ENCODE data around the gene MAPK9.

Gene MAPK9

DNA sequence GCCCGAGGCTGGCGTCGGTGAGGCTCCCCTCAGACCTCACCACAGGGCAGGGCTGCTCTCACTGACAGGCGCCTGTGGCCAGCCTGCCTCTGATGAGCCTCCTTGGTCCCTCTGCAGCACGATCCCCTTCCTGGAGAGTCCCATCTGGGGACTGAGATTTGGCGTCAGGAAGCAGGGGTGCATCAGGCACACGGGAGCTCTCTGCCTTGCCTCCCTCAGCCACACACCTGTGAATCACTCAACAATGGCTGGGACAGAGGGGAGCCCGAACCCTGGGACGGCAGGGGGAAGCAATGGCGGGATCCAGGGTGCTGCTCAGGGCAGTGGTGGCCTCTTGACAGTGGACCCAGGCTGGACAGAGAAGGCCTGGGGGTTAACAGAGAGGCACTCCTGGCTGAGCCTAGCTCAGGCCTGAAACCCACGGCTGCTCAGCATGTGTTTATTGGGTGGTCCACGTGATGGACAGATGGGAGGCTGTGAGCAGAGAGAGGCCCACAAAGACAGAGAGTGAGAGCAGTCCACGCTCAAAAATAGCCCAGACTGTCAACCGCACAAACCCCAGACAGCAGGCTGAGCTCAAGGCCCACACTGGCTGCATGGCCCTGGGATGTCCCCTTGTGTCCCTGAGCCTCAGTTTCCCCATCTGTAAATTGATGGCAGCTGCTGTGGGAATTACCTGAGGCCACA, 94.7 kb downstream of the MAPK9 start:
- TF ChIP-seq, protein P1, sequence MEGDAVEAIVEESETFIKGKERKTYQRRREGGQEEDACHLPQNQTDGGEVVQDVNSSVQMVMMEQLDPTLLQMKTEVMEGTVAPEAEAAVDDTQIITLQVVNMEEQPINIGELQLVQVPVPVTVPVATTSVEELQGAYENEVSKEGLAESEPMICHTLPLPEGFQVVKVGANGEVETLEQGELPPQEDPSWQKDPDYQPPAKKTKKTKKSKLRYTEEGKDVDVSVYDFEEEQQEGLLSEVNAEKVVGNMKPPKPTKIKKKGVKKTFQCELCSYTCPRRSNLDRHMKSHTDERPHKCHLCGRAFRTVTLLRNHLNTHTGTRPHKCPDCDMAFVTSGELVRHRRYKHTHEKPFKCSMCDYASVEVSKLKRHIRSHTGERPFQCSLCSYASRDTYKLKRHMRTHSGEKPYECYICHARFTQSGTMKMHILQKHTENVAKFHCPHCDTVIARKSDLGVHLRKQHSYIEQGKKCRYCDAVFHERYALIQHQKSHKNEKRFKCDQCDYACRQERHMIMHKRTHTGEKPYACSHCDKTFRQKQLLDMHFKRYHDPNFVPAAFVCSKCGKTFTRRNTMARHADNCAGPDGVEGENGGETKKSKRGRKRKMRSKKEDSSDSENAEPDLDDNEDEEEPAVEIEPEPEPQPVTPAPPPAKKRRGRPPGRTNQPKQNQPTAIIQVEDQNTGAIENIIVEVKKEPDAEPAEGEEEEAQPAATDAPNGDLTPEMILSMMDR (IDR thresholded peaks at IDR 0.05; ENCODE audit: borderline replicate concordance, control extremely low read depth, extremely low read depth, insufficient read depth, missing control alignments), result no peak
- in situ Hi-C loops (cut with MboI; ENCODE audit: low sequenced_read_pairs, unreplicated experiment), result no loop called here
- no peak for DNase-seq (ENCODE audit: low spot score)

GRCh38 chr5:180194410-180195345, 97.2 kb downstream of the MAPK9 start:
- no peak for DNase-seq (ENCODE audit: low spot score)
- in situ Hi-C loops (cut with MboI; ENCODE audit: low sequenced_read_pairs, unreplicated experiment), result no loop called here
- TF ChIP-seq, protein P1 (IDR thresholded peaks at IDR 0.05; ENCODE audit: borderline replicate concordance, control extremely low read depth, extremely low read depth, insufficient read depth, missing control alignments), result no peak

GRCh38 chr5:180193749-180194375, 98.0 kb downstream of the MAPK9 start:
- no peak for DNase-seq (ENCODE audit: low spot score)
- TF ChIP-seq, protein P1 (IDR thresholded peaks at IDR 0.05; ENCODE audit: borderline replicate concordance, control extremely low read depth, extremely low read depth, insufficient read depth, missing control alignments), result no peak
- in situ Hi-C loops (cut with MboI; ENCODE audit: low sequenced_read_pairs, unreplicated experiment), result no loop called here

GRCh38 chr5:180191716-180192115, 100.2 kb downstream of the MAPK9 start:
- in situ Hi-C loops (cut with MboI; ENCODE audit: low sequenced_read_pairs, unreplicated experiment), result no loop called here
- DNase-seq (ENCODE audit: low spot score), result no peak
- TF ChIP-seq, protein P1 (IDR thresholded peaks at IDR 0.05; ENCODE audit: borderline replicate concordance, control extremely low read depth, extremely low read depth, insufficient read depth, missing control alignments), result no peak

DNA sequence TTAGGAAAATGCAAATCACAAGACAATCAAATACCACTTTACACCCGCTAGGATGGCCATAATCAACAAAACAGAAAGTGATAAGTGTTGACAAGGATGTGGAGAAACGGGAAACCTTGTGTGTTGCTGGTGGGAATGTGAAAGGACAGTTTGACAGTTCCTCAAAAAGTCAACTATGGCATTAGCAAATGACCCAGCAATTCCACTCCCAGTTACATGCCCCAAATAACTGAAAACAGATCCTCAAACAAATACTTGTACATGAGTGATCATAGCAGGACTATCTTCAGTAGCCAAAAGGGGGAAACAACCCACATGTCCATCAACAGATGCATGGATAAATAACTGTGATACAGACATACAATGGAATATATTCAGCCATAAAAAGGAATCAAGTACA, 104.1 kb downstream of the MAPK9 start:
- DNase-seq (ENCODE audit: low spot score), result no peak
- in situ Hi-C loops (cut with MboI; ENCODE audit: low sequenced_read_pairs, unreplicated experiment), result no loop called here
- TF ChIP-seq, protein P1 (IDR thresholded peaks at IDR 0.05; ENCODE audit: borderline replicate concordance, control extremely low read depth, extremely low read depth, insufficient read depth, missing control alignments), result no peak
